ENCODE measurements around the gene ARHGEF17. TPM values are rescaled to one million over a fixed set of nuclear protein-coding genes. Genes with fewer than 3 reads are reported as not detected.
"Not testable (repeated sequence)": the region's sequence is repeated elsewhere in the genome, so short reads cannot be mapped to it uniquely, and the experiment has no call there.

ARHGEF17 gene
- total RNA-seq, 1 experiment from 2014 or later: 17.5 TPM

- DNase-seq (ENCODE audit: low read depth): peak; percentile 95
These were observed 36.0 kb upstream of the ARHGEF17 start, which contains the start of gene P2RY6 for GRCh38 chr11:73271936-73272679. P2RY6 (plus strand) TSS chr11:73272338; CDS start chr11:73296519, 24,181 bp downstream.

GRCh38 chr11:73272680-73273038, 35.4 kb upstream of the ARHGEF17 start:
- DNase-seq (ENCODE audit: low read depth): no peak

- DNase-seq (ENCODE audit: low read depth): no peak
These were observed 34.7 kb upstream of the ARHGEF17 start for GRCh38 chr11:73273222-73273895.

- DNase-seq (ENCODE audit: low read depth): not testable (repeated sequence)
These were observed 33.9 kb upstream of the ARHGEF17 start for GRCh38 chr11:73274191-73274590.

- DNase-seq (ENCODE audit: low read depth): no peak
These were observed 33.2 kb upstream of the ARHGEF17 start for GRCh38 chr11:73274722-73275380.

GRCh38 chr11:73275381-73275750, 32.7 kb upstream of the ARHGEF17 start:
- no peak for DNase-seq (ENCODE audit: low read depth)

- DNase-seq (ENCODE audit: low read depth): no peak
These were observed 30.6 kb upstream of the ARHGEF17 start for GRCh38 chr11:73277467-73277866.

GRCh38 chr11:73280626-73281025, 27.4 kb upstream of the ARHGEF17 start:
- DNase-seq (ENCODE audit: low read depth): no peak

GRCh38 chr11:73281201-73281741, 26.8 kb upstream of the ARHGEF17 start:
- DNase-seq (ENCODE audit: low read depth): no peak

- DNase-seq (ENCODE audit: low read depth): no peak
These were observed 26.0 kb upstream of the ARHGEF17 start for GRCh38 chr11:73281796-73282660.

GRCh38 chr11:73283276-73284000, 24.6 kb upstream of the ARHGEF17 start:
- DNase-seq (ENCODE audit: low read depth): no peak

GRCh38 chr11:73284106-73284505, 24.0 kb upstream of the ARHGEF17 start:
- DNase-seq (ENCODE audit: low read depth): no peak

- no peak for DNase-seq (ENCODE audit: low read depth)
These were observed 22.4 kb upstream of the ARHGEF17 start for GRCh38 chr11:73285721-73286120.

- no peak for DNase-seq (ENCODE audit: low read depth)
These were observed 21.8 kb upstream of the ARHGEF17 start for GRCh38 chr11:73286240-73286810.

GRCh38 chr11:73287400-73288101, 20.5 kb upstream of the ARHGEF17 start:
- DNase-seq (ENCODE audit: low read depth): peak; percentile 34

GRCh38 chr11:73288192-73288872, 19.7 kb upstream of the ARHGEF17 start:
- DNase-seq (ENCODE audit: low read depth): no peak

GRCh38 chr11:73288873-73289707, 19.0 kb upstream of the ARHGEF17 start:
- DNase-seq (ENCODE audit: low read depth): peak; percentile 98

- no peak for DNase-seq (ENCODE audit: low read depth)
These were observed 17.5 kb upstream of the ARHGEF17 start for GRCh38 chr11:73290536-73290935.
